Measurements from ENCODE around the gene HSPA12A. TPM values are rescaled to one million over a fixed set of nuclear protein-coding genes. Genes with fewer than 3 reads are reported as not detected.

The HSPA12A gene
- total RNA-seq, 8 experiments from 2014 or later, result 25.6 to 71.2 (median 33.0) TPM

- ATAC-seq (replicated peaks in 6 of 8), result no peak
- no peaks in the 10 kb centered on the region for H3K4me1 ChIP-seq (replicated peaks in 1 of 2)
- WGBS, 10 experiments, result 60 to 100% (median 83%) methylated on average over 1 to 11 of the region's 14 CpGs; no CpG with 5 or more reads in 2 of the 10 experiments
- in situ Hi-C loops (cut with MboI; ENCODE audit: low pct_unique_long_range_greater_than_20kb in 2 of 9, low sequenced_read_pairs in 9 of 9, unreplicated experiment in 9 of 9), result no loop called here
- H3K4me3 ChIP-seq, result no peak overlapping the region
- no peak overlapping the region for H3K27ac ChIP-seq
These were observed 11.7 kb downstream of the HSPA12A start for GRCh38 chr10:116730464-116731260.

GRCh38 chr10:116729243-116729642, 13.1 kb downstream of the HSPA12A start:
- no peak overlapping the region for H3K27ac ChIP-seq
- ATAC-seq (replicated peaks in 6 of 8), result no peak
- in situ Hi-C loops (cut with MboI; ENCODE audit: low pct_unique_long_range_greater_than_20kb in 2 of 9, low sequenced_read_pairs in 9 of 9, unreplicated experiment in 9 of 9), result no loop called here
- WGBS, 10 experiments, result 88 to 100% (median 92%) methylated on average over 1 to 4 of the region's 7 CpGs; no CpG with 5 or more reads in 2 of the 10 experiments
- no peaks in the 10 kb centered on the region for H3K4me1 ChIP-seq (replicated peaks in 1 of 2)
- H3K4me3 ChIP-seq, result no peak overlapping the region

DNA sequence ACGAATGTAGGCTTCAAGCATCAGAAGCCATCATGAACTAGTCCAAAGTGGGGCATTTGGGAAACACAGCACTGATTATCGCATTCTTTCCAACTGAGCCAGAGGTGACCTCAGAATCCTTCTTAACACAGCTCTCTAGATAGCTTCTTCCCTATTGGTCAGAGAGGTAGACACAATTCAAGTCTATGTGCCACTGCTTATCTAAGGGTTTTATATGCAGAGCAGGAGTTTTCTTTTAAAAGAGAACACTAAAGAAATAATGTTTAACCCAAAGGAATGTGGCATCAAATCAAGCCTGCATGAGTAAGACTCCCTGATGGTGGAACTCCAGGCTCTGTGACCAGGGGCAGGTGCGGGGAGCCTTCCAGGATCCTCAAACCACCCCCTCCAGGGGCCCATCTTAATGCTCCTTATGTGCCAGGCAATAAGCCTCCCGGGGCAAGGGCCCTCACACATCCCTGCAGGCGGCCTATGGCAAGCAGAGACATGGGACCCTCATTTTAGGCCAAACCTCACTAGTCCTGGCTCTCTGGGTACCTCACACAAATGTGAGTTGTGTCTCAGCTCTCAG, 13.8 kb downstream of the HSPA12A start:
- ATAC-seq (replicated peaks in 6 of 8), result no peak
- H3K27ac ChIP-seq, result no peak overlapping the region
- no peaks in the 10 kb centered on the region for H3K4me1 ChIP-seq (replicated peaks in 1 of 2)
- 53 to 100% (median 83%) methylated on average over 1 to 5 of the region's 5 CpGs; no CpG with 5 or more reads in 2 of the 10 experiments for WGBS, 10 experiments
- H3K4me3 ChIP-seq, result no peak overlapping the region
- in situ Hi-C loops (cut with MboI; ENCODE audit: low pct_unique_long_range_greater_than_20kb in 2 of 9, low sequenced_read_pairs in 9 of 9, unreplicated experiment in 9 of 9), result no loop called here

DNA sequence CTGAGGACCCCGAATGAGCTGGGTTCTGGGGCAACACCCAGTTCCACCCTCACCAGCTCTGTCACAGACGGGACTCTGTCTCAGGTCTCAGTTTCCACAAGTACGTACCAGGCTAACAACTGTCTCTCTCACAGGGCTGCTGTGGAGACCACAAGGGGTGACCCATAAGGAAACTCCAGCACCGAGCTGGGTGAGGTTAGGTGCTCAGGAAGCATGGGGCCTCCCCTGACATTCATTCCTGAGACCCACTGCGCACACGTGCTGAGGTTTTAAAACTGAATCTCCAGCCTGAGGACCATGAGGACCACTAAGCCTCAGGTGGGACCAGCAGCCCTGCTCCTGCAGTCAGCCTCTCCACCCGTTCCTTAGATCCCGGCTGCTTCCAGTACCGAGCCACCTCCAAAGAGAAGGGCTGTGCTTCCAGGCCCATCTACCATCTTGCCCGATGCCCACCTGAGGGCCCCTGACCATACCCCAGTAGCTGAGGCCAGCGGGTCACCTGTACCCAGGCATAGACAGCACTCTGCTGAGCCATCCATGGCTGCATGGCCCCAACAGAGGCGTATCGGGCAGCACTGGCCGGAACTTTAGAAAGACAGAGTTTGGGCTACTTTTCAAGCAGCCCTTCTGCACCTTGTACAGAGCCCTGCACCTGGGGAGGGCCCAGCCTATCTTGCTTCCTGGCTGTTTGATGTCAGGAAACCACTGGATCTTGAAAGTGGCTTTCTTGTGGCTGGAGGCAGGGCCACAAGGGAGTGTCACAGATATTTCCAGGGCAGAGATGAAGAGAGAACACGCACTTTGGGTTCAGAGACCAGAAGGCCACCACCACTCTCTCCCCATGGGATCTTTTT, 18.7 kb downstream of the HSPA12A start:
- ATAC-seq (replicated peaks in 6 of 8), result no peak
- 80 to 100% (median 93%) methylated on average over 1 to 7 of the region's 15 CpGs; no CpG with 5 or more reads in 3 of the 10 experiments for WGBS, 10 experiments
- peaks cover 33 to 36% of the 10 kb centered on the region in 2 donors for H3K4me1 ChIP-seq (replicated peaks in 1 of 2)
- H3K4me3 ChIP-seq, result no peak overlapping the region
- in situ Hi-C loops (cut with MboI; ENCODE audit: low pct_unique_long_range_greater_than_20kb in 2 of 9, low sequenced_read_pairs in 9 of 9, unreplicated experiment in 9 of 9), result no loop called here
- H3K27ac ChIP-seq, result no peak overlapping the region

- WGBS, 10 experiments, result 29 to 93% (median 78%) methylated on average over 1 to 3 of the region's 6 CpGs; no CpG with 5 or more reads in 4 of the 10 experiments
- ATAC-seq (replicated peaks in 6 of 8), result no peak
- H3K4me3 ChIP-seq, result no peak overlapping the region
- peaks cover 33 to 36% of the 10 kb centered on the region in 2 donors for H3K4me1 ChIP-seq (replicated peaks in 1 of 2)
- peak overlapping the region in 1 of 2 donors; percentile 53 for H3K27ac ChIP-seq
- in situ Hi-C loops (cut with MboI; ENCODE audit: low pct_unique_long_range_greater_than_20kb in 2 of 9, low sequenced_read_pairs in 9 of 9, unreplicated experiment in 9 of 9), result no loop called here
These were observed 19.5 kb downstream of the HSPA12A start for GRCh38 chr10:116722736-116723427.

DNA sequence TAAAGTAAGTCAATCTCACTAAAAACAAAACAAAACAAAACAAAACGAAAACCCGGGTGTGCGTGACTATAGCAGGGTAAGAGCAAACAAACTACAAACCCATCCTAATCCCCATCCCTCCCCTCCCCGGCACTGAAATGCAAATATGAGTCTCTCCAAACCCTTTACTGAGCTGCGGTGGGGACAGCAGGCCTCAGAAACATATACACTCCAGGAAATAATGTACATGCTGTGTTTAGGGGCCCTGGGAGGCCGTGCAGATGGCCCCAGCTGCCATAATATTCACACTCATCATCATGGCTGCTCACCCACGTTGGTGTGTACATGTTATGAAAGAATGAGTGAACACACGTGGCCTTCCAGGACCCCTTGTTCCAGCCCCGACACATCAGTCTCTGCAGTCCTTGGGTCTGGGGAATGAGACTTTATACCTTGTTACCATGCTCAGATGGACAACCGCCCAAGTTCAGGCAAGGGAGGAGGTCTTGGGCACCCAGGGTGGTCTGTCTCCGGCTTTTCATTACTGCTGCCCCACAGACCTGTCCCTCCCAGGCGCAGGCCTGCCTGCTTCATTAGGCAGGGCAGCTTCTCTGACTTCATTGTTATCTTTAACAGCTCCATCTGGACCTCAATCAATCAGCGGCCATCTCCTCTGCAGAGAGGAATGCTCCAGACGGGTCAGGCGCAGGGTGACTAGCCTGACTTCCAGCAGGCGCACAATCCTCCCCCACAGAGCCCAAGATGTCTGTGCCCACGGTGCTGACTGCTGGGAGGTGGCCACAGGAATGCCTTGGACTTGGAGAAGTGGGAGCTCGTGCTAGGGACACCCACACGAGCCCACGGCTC, 20.6 kb downstream of the HSPA12A start:
- Histone ChIP-seq H3K4me3 (no peak overlapping the region), H3K27ac (peak overlapping the region; percentile 53 to 82), H3K4me1 (replicated peaks in 1 of 2) (peaks cover 33 to 36% of the 10 kb centered on the region in 2 donors)
- peak in 7 of 8 experiments; percentile 8 to 97 (median 96) for ATAC-seq (replicated peaks in 6 of 8)
- in situ Hi-C loops (cut with MboI; ENCODE audit: low pct_unique_long_range_greater_than_20kb in 2 of 9, low sequenced_read_pairs in 9 of 9, unreplicated experiment in 9 of 9), result no loop called here
- WGBS, 10 experiments, result 16 to 67% (median 40%) methylated on average over 2 to 10 of the region's 20 CpGs; no CpG with 5 or more reads in 2 of the 10 experiments

DNA sequence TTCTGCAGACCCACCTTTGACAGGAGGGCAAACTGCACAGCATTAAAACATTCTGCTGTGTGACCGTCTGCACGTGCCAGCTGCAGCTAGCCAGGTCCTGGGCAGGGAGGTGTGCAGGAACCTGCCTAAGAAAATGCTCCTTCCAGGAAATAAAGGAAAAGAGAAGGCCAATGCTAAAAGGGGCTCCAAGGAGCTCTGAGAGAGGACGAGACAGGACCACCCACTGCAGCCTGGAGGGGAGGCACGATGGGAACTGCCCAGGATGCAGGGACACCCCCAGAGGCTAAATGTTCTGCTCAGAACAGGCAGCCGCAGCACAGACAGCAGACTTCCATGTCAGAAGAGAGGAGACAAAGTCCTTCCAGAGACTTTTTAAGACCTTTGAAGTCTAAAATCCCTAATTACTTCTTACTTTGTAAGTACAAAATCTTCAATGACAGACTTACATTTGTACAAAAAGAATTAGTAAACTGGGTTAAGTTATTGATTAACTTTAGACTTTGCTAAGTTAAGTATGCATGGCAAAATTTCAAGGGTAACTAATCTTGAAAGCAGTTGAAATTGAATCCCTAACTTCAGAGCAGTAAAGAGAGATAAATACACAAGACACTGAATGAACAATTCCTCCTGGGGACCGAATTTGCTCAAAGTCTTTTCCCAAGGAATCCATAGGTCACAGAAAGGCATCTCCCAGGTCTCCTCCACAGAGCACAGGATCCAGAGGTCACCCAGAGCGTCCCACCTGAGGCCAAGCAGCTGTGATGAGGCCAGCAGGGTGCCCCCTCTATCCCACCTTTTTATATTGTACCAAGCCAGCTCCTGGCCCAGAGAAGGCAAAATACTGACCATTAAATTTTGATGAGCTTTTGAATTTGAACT, 21.5 kb downstream of the HSPA12A start:
- ATAC-seq (replicated peaks in 6 of 8), result no peak
- peaks cover 33 to 36% of the 10 kb centered on the region in 2 donors for H3K4me1 ChIP-seq (replicated peaks in 1 of 2)
- H3K4me3 ChIP-seq, result no peak overlapping the region
- WGBS, 10 experiments, result 20 to 100% (median 72%) methylated on average over 1 to 6 of the region's 7 CpGs; no CpG with 5 or more reads in 2 of the 10 experiments
- in situ Hi-C loops (cut with MboI; ENCODE audit: low pct_unique_long_range_greater_than_20kb in 2 of 9, low sequenced_read_pairs in 9 of 9, unreplicated experiment in 9 of 9), result no loop called here
- peak overlapping the region; percentile 53 to 82 for H3K27ac ChIP-seq

- peak in 3 of 8 experiments; percentile 12 to 68 (median 22) for ATAC-seq (replicated peaks in 6 of 8)
- no peak overlapping the region for H3K4me3 ChIP-seq
- H3K27ac ChIP-seq, result peak overlapping the region in 1 of 2 donors; percentile 17
- in situ Hi-C loops (cut with MboI; ENCODE audit: low pct_unique_long_range_greater_than_20kb in 2 of 9, low sequenced_read_pairs in 9 of 9, unreplicated experiment in 9 of 9), result no loop called here
- WGBS, 10 experiments, result 93% methylated on average over 3 of the region's 7 CpGs; no CpG with 5 or more reads in 9 of the 10 experiments
- peaks cover 33 to 38% of the 10 kb centered on the region in 2 donors for H3K4me1 ChIP-seq (replicated peaks in 1 of 2)
These were observed 22.1 kb downstream of the HSPA12A start for GRCh38 chr10:116720241-116720643.

DNA sequence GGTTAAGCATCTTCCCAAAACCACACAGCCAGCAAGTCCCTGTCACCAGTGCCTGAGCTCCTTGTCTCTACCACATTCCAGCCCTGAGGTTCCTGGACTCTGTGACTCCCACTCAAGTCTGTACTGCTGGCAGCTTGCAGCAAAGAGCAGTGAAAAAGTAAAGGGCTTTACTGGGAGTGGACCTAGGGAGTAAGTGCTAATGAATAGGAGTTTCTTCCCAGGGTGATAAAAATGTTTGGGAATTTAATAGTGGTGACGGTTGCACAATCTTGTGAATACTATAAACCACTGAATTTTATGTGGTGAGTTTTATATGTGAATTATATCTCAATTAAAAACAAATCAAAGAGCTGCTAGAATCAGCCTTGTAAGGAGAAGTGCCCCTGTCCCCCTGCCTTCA, 22.6 kb downstream of the HSPA12A start:
- H3K4me3 ChIP-seq, result no peak overlapping the region
- H3K27ac ChIP-seq, result no peak overlapping the region
- 78 to 100% (median 100%) methylated on average over 1 of the region's 1 CpG; no CpG with 5 or more reads in 6 of the 10 experiments for WGBS, 10 experiments
- H3K4me1 ChIP-seq (replicated peaks in 1 of 2), result peaks cover 35 to 42% of the 10 kb centered on the region in 2 donors
- peak in 2 of 8 experiments; percentile 36 to 66 for ATAC-seq (replicated peaks in 6 of 8)
- in situ Hi-C loops (cut with MboI; ENCODE audit: low pct_unique_long_range_greater_than_20kb in 2 of 9, low sequenced_read_pairs in 9 of 9, unreplicated experiment in 9 of 9), result no loop called here

DNA sequence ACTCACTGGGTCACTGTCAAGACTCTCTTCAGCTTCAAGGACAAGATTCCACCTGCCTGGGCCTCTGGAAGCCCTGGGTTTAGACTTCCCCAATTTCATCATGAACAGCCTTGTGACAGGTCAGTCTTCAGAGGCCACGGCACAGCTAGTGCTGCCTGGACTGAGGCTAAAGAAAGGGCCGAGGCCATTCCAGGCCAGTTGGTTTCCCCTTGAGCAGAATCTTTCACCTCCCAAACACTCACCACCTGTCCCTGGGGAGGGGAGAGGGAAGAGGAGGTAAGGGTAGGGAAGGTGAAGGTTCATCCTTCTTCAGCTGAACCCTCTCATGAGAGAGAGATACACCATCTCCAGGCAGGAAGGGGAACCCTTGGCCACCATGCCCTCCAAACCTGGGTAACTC, 24.3 kb downstream of the HSPA12A start:
- in situ Hi-C loops (cut with MboI; ENCODE audit: low pct_unique_long_range_greater_than_20kb in 2 of 9, low sequenced_read_pairs in 9 of 9, unreplicated experiment in 9 of 9), result no loop called here
- Histone ChIP-seq H3K27ac (no peak overlapping the region), H3K4me3 (no peak overlapping the region), H3K4me1 (replicated peaks in 1 of 2) (peaks cover 43 to 56% of the 10 kb centered on the region in 2 donors)
- 20 to 67% (median 60%) methylated on average over 1 to 2 of the region's 2 CpGs; no CpG with 5 or more reads in 7 of the 10 experiments for WGBS, 10 experiments
- no peak for ATAC-seq (replicated peaks in 6 of 8)

DNA sequence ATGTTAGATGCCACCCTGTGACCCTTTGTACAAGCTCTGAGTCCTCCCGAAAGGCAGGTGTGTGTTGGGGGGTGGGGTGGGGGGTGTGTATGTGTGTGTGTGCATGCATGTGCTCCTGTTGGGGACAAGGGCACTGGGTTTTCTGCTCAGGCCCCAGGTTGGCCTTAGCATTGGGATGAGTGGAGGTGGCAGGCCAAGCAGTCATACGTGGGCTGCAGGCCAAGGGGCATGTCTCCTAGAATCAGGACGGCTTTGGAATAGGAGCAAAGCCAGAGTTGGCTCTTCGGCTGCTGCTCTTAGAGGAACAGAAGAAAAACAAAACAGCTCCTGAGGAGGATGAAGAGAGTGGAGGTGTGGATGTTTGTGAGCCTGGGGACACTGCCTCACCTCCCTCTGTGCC, 26.0 kb downstream of the HSPA12A start:
- in situ Hi-C loops (cut with MboI; ENCODE audit: low pct_unique_long_range_greater_than_20kb in 2 of 9, low sequenced_read_pairs in 9 of 9, unreplicated experiment in 9 of 9), result no loop called here

More for the DNA sequence above, 26.0 kb downstream of the HSPA12A start:
- ATAC-seq (replicated peaks in 6 of 8), result no peak
- WGBS, 10 experiments, result 0 to 79% (median 40%) methylated on average over 1 to 4 of the region's 4 CpGs; no CpG with 5 or more reads in 5 of the 10 experiments
- H3K27ac ChIP-seq, result no peak overlapping the region
- no peak overlapping the region for H3K4me3 ChIP-seq
- H3K4me1 ChIP-seq (replicated peaks in 1 of 2), result peaks cover 42 to 54% of the 10 kb centered on the region in 2 donors

Measured in motor neuron (in vitro differentiated cells).